ENCODE data around the gene ATE1.
A peak's percentile ranks its signal among the peaks of the same experiment; 100 is the strongest.
"Not testable (repeated sequence)": the region's sequence is repeated elsewhere in the genome, so short reads cannot be mapped to it uniquely, and the experiment has no call there.

The ATE1 gene

DNA sequence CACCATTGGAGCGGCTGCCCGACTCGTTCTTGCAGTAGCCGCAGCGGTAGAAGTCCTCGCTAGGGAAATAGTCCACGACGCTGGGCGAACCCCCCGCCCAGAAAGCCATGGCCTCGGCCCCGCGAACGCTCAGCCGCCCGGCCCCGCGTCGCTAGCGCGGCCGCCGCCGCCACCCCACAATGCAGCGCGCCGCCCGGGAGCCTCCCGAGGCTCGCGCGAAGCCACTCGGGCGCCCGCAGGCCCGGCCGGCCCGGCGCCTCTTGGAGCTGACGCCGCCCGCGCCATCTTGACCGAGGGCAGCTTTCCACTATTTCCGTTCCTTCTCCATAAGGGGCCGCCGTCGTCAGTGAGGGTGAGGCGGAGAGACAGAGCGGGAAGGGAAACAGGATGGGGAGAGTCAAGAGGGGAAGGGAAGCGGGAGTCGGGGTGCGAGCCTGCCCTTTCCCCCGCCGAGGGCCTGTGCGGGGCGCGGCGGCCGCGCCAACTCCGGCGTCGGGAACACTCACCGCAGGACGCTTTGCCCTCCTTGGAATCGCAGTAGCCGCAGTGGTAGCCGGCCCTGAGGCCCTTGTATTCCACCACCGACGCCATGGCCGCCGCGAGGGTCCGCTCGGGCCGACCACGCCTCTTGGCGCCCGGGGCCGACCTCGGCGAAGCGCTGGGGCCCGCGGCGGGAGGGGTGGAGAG is at the start of gene ATE1:
ATE1 (minus strand) TSS at position 191 of the 687 bp plus-strand sequence; CDS start at position 109, 82 bp downstream.
- DNase-seq = peak; percentile 85

DNA sequence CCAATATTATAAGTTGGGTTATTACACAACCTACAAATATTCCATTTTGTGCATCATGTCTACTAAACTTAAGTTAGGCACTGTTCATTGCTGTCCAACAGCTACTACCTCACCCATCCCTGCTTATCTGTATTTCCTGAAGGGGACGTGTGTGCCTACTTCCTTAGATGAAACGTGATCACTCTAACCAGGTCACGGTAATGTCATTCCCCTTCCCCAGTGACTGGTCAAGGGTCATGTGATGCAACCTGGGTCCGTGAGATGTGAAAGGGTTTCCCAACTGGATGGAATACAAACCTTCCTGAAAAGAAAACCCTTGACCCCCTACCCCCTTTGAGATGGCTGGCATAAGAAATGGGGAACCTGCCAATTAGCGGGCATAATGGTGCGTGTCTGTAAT is 48.8 kb upstream of the ATE1 start:
- no peak for DNase-seq

DNA sequence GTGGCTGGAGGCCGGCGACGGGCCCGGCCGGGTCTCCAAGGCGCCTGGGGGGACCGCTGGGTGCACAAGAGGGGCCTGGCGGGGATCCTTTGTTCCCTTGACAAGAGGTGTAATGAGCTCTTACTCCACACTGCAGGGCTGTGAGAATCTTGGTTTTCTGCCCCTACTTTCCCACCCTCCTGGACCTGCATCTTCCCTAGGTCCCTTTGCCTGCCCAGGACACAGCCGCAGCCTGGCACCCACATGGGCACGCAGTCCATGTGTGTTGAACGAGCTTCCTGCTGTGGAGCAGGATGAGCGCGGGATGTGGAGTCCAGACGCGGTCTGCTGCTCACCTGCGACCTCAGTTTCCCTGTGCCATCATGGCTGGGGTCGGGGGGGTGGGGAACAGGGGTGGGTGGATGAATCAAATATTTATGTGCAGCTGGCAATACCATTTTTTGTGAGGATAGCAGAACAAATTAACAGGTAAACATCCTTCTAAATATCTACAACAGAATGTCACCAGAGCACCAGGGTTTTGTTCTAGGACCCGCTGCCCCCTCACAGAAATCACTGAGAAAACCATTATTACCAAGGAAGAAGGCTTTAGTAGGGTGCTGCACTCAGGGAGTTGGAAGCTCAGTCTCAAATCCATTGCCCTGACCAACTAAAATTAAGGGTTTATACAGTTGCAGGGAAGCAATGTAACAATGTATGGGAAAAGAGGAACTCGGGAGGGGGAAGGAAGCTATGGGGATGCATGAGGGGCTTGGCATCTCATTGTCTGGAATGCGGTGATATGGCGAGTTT is 47.7 kb upstream of the ATE1 start:
- DNase-seq = no peak

DNA sequence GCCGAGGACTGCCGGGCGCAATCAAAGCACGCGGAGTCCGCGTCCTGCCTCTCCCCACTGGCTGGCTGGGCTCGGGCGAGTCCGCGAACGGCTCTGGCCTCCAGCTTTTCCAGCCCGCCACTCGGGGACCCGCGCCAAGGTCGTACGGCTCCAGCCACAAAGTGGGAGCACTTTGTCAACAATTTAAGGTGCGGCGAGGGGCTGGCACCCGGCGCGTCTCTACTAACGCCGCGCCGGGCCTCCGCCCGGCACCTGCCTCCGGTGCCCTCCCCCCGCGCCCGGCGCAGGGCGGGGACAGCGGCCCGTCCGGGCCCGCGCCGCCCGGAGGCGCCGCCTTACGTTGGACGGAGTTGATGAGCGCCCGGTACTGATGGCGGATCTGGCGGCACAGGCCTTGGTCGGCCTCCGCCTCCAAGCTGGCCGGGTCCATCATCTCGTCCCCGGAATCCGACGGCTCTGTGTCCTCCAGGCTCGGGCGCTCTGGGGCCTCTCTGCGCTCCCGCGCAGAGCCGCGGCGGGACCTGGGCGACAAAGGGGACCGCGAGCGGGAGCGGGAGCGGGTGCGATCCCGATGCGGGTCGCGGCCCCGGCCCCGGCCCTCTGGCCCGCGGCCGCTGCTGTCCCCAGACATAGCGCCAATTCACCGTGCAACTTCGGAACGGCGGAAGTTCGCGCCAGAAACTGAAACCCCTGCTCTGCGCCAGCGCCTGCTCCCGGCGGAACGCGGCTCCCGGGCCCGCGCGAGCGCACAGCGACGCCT is 46.9 kb upstream of the ATE1 start, which contains the start of gene NSMCE4A:
NSMCE4A (minus strand) TSS at position 683 of the 760 bp plus-strand sequence; CDS start at position 631, 52 bp downstream.
- DNase-seq = peak; percentile 45

DNA sequence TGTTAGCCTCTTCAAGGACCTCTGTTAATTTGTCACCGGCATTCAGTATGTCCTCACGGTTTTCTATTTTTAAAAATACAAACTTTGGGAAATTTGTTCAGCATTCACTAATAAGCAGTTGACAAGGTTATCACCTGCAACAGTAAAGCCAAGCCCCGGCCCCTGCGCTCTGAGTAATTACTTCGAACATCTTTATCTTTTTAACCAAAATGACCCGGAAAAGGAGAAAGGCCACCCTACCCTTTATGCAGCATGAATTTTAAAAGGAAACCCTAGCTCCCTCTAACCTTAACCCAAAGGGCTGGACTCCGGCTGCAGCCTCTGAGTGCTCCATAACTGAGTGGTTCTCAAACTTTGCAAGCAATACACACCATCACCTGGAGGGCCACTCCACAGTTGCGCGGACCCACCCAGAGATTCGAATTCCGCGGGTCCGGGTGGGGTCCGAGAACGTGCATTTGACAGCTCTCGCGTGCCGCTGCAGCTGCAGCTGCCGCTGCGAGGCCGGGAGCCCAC is 46.2 kb upstream of the ATE1 start:
- DNase-seq = no peak

DNA sequence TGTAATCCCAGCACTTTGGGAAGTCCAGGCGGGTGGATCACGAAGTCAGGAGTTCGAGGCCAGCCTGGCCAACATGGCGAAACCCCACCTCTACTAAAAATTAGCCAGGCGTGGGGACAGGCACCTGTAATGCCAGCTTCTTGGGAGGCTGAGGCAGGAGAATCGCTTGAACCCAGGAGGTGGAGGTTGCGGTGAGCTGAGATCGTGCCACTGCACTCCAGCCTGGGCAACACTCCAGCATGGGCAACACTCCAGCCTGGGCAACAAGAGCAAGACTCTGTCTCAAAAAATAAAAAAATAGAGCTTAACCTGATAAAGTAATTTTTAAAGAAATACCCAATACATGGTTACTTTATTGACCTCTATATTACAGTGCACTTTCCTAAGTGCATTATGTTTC is 41.3 kb upstream of the ATE1 start:
- not testable (repeated sequence) for DNase-seq

DNA sequence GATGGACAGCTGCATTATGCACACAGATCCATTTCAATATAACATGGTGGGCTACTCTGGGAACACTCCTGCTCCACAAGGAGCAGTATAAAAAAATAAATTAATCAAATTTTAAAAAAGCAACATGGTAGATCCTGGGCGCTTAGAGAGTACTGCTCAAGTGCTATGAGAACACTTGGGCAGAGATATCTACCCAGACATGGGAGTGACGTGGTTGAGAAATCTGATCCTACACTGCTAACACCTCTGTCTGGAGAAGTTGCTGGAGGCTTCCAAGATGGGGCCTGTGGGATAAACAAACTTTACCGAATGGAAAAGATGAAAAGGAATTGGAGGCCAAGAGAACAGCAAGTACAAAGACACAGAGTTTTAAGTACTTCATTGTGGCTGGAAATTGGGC is 38.2 kb upstream of the ATE1 start:
- DNase-seq = no peak

DNA sequence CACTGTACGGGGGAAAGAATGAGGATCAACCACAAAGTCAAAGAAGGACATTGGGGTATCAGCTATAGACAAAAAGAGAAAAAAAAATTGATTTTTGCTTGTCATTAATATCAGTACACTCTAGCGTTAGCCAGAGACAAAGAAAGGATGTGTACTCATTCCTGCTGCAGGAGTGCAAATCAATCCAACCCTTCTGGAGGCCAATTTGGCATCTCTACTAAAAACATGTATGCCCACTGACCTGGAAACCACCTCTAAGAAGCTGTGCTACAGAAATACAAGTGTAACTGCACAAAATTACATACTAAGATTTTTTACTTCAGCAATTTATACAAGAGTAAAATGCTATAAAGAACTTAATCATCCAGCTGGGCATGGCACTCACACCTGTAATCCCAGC is 33.6 kb upstream of the ATE1 start:
- DNase-seq = no peak

DNA sequence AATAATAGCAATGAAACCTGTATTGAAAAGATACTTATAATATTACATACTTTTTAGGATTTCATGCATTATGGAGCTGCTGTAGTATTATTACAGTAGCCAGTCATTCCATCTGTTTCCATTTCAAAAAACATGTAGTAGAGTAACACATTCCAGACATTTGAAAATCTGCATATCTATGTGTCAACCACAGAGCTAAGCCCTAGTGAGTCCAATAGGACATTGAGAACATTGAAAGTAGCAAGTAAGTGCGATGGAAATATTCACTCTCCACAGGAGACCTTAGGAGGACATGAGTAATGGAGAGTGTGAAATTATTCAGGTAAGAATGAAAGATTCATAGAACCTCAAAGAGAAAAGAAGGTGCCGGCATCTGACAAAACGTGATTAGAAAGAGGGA is 31.8 kb upstream of the ATE1 start:
- no peak for DNase-seq

DNA sequence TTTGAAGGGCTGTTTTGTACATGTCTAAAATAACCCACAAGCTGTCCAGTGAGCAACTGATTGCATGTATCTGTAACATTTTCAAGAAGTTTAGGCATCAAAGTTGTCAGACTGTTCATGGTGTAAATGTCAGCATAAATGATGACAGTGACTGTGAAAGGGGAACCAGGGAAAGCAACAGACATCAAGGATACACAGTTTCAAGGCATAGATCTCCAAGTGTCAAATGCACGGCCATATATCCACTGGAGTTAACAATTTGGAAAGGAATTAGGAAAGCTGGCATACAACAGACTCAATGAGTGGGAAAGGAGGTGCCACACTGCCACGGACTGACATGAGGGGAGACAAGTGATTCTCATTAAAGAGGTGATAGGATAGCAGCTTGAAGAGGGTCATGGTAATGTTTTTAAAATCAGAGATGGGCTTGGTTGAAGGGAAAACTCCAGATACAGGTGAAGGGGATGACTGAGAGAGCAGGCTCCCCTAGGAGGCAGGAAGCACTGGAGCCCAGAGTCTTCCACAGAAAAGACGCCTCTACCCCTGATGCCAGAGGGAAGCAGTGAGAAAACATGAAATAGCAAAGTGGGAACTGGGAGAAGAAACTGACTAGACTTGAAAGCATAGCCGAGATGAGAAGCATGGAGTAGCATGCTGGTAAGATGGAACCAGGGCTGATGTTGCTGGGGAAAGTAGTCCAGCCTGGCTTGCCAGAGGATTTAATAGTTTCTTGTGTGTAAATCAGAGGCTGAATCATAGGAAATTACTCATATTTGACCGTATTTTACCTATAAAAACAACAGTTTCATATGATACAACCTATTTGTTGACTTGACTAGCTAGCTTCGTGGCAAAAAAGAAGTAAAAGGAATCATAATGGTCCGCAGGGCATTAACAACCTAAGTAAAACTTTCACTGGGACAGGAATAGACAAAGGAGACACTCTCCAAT is 28.6 kb upstream of the ATE1 start:
- DNase-seq = peak; percentile 1

DNA sequence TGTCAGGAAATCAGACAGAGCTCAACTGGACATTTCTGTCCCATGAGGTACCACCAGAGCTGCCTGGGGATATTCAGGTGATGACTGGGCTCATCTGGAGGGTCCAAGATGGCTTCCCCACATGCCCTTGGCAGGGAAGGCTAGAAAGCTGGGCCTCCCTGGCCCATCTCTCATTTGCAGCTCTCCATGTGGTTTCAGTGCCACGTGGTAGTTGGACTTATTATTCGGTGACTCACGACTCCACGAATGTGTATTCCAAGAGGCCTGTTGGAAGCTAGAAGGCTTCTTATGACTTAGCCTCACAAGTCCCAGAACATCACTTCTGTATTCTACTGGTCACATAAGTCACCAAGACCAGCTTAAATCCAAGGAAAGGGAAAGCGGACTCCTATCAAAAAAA is 24.4 kb upstream of the ATE1 start:
- DNase-seq = no peak

DNA sequence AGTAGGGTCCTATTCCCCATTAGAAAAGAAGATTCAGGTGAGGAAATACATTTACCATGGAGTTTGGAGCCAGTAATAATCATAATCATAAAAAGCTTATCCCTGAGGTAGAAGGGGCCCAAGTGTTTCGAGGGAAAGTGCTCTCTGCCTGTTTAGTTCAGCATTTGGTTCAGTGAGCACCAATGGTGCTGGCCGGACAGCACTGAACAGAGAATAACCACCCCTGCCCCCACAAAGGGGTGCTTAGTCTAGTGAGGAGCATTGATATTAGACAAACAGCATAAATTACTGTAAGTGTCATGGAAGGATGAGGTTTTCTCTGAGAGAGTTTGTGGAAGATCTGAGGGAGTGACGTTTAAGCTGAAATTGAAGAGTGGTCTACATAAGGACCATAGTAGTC is 21.6 kb upstream of the ATE1 start:
- no peak for DNase-seq

DNA sequence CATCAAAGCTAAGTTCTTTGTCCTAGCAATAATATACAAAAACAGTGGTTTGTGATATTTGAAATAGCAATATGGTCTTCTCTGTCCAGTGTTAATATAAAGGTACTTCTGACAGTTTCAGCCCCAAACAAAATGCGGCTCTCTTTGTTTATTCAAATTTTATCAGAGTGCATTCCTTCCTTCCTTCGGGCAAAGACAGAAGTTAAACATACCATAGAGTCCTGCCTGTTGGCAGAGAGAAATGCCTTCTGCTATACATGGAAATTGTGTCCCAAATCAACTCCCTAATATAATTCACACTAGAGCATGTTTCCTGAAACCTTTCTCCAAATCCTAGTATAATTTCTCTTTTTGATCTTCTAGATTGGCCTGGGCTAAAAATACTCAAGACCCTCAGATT is 21.2 kb upstream of the ATE1 start:
- DNase-seq = no peak

DNA sequence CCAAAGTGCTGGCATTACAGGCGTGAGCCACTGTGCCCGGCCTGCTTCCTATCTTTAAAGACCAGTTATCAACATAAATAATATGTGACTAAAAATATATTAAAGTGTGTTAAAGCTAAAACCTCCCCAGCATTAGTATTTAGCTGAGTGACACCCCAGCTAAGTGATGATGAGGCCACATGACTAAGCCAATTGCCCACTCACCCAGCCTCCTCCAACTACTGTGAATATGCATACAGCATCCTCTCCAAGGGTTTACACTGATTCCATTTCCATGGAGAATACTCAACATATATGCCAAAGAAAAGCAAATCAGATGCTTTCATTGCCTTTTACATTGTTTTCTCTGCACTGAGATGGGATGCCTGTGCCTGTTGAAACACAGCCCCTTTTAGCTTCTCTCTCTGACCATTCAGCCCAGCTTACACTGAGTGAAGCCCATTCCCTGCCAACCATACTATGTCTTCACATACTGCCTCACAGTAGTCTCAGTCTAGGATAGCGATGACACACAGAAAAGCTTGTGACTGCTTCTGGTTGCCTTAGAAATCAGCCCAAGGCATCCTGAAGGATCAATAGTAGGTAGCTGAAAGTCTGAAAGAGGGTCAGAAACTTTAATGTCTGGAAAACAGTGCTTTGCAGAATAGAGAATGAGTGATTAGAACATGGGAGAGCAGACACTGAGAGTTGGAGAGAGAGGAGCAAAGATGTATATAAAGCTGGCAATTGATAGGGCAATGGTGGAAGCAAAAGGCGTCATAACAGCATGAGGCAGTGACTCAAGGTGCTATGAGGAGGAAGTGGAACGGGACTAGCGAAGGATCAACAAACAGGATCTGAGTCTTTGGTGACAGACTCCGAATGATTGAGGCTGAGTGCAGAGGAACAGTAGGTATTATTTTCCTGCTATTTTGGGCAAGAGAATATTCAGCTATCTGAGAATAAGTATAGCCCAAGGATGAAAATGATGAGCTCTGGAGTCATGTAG is 19.8 kb upstream of the ATE1 start:
- DNase-seq = no peak

DNA sequence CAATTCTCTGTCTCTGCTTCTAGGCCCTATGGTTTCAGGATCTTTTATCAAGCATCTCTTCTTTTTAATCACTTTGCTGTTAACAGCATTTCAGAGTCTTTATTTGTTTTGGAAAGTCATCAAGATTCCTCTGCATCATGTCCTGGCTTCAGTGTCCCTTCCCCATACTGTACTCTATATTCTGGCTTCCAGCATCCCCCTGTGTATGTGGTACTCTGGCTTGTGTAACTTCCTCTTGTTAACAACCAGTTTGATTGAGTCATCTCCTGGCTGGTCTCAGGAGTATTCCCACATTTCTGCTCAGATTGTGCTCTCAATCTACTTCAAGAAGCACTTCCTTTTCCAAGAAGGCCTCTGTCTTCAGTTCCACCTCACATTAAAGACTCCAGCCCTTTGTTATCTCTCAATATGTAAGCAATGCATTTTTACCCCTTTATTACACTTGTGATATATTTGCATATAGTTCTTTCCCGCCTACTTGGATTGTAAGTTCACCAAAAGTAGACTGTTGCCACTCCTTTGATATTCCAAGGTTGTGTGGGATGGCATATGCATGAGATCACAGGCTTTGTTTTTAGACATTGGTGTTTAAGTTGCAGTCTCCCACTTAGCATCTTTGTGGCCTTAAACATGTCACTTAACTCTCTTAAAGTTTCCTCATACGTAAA is 15.1 kb upstream of the ATE1 start:
- peak; percentile 6 for DNase-seq

DNA sequence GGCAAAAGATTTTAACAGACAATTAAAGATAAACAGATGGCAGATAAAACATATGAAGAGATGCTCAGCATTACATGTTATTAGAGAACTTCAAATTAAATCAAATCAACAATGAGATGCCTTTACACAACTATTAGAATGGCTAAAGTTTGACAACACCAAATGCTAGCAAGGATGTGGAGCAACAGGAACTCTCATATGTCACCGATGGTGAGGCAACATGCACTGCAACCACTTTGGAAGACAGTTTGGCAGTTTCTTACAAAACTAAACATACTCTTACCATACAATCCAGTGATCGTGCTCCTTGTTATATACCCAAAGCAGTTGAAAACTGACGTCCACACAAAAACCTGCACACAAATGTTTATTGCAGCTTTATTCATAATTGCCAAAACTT is 13.7 kb upstream of the ATE1 start:
- DNase-seq = no peak

DNA sequence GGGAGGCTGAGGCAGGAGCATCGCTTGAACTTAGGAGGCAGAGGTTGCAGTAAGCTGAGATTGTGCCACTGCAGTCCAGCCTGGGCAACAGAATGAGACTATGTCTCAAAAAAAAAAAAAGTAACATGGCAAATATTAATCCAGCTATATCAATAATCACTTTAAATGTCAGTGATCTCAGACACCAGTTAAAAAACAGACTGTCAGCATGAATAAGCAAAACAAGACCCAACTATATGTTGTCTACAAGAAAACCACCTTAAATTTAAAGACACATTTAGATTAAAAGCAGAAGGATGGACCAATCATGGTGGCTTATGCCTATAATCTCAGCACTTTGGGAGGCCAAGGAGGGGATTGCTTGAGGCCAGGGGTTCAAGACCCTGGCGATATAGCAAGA is 8.5 kb upstream of the ATE1 start:
- DNase-seq = no peak

DNA sequence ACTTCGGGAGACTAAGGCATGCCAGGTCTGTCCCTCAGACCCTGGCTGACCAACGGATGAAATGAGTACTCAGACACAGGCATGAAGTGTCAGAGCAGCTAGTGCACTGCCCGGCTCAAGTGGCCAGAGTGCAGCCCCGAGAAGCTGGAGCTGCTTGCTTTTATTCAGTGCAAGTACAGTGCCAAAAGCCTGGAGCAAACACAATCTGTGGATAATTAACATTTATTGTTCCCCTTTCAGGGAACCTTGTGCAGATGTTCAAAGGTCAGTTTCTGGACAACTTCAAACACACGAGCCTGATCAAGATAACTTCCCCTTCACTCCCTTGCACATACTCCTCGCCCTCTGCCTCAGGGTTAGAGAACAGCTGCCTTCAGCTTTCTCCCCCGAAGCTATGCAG is 7.9 kb upstream of the ATE1 start:
- no peak for DNase-seq

DNA sequence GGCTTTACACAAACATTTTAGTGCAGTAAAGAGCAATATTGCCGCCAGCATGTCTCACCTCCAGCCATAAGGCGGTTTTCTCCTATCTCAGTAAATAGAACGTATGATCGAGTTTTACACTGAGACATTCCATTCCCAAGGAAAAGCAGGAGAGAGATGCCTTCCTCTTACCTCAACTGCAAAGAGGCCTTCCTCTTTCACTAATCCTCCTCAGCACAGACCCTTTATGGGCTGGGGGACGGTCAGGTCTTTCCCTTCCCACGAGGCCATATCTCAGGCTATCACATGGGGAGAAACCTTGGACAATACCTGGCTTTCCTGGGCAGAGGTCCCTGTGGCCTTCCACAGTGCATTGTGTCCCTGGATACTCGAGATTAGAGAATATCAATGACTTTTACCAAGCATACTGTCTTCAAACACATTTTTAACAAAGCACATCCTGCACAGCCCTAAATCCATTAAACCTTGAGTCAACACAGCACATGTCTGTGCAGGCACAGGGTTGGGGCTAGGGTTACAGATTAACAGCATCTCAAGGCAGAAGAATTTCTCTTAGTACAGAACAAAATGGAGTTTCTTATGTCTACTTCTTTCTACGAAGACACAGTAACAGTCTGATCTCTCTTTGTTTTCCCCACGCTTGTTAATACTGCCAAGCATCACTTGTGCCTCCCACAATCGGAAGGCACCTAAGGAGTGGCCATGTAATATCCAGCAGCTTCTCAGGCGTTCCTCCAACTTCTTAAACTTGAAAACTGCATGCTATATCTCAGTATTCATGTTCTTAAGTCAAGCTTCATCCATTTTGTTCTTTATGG is 2.6 kb upstream of the ATE1 start:
- not testable (repeated sequence) for DNase-seq

Data from kidney glomerular epithelial cell (primary cell).